ENCODE results near the gene STING1. TPM values are rescaled to one million over a fixed set of nuclear protein-coding genes. Genes with fewer than 3 reads are reported as not detected.

Gene STING1
- total RNA-seq, 1 experiment from 2014 or later, result 33.1 TPM

GRCh38 chr5:139430015-139430414 lies 52.5 kb downstream of the STING1 start:
- TF ChIP-seq CTCF (IDR thresholded peaks at IDR 0.05; ENCODE audit: unreplicated experiment), result no peak
- POLR2A ChIA-PET, result interaction anchor here (0.6 to 1.6 kb wide), 4 partner anchors 9 to 178 kb away, joined by 3 to 5 read pairs (median 4); partner anchors contain the start of gene DNAJC18
- Mint-ChIP-seq H3K36me3 (ENCODE audit: insufficient read depth, unreplicated experiment) (peaks cover 39% of the 10 kb centered on the region), H3K27me3 (ENCODE audit: insufficient read depth, unreplicated experiment) (no peaks in the 10 kb centered on the region), H3K4me3 (ENCODE audit: unreplicated experiment) (no peak overlapping the region), H3K4me1 (ENCODE audit: insufficient read depth, unreplicated experiment) (no peaks in the 10 kb centered on the region), H3K9me3 (ENCODE audit: unreplicated experiment) (no peaks in the 10 kb centered on the region), H3K27ac (ENCODE audit: low read depth, unreplicated experiment) (no peak overlapping the region)
- intact Hi-C loops (cut with micrococcal nuclease), result no loop called here
- DNase-seq (ENCODE audit: unreplicated experiment), result no peak
- BruUV-seq (replicated peaks), result no TSS peak
- CTCF ChIA-PET, result interaction anchor here (0.6 to 2.7 kb wide), 5 partner anchors 7 to 84 kb away, joined by 3 to 10 read pairs (median 8); partner anchors contain the start of gene STING1

- H3K4me1 Mint-ChIP-seq (ENCODE audit: insufficient read depth, unreplicated experiment), result no peaks in the 10 kb centered on the region
- peaks cover 55% of the 10 kb centered on the region for H3K36me3 Mint-ChIP-seq (ENCODE audit: insufficient read depth, unreplicated experiment)
- intact Hi-C loops (cut with micrococcal nuclease), result no loop called here
- BruUV-seq (replicated peaks), result no TSS peak
- H3K4me3 Mint-ChIP-seq (ENCODE audit: unreplicated experiment), result no peak overlapping the region
- POLR2A ChIA-PET, result interaction anchor here (0.6 kb wide), 1 partner anchor 339 kb away, joined by 3 read pairs; no protein-coding TSS in a partner anchor
- DNase-seq (ENCODE audit: unreplicated experiment), result no peak
- no peaks in the 10 kb centered on the region for H3K27me3 Mint-ChIP-seq (ENCODE audit: insufficient read depth, unreplicated experiment)
- CTCF ChIA-PET, result interaction anchor here (11.6 kb wide), 1 partner anchor 87 kb away, joined by 434 read pairs; no protein-coding TSS in a partner anchor
- no peak overlapping the region for H3K27ac Mint-ChIP-seq (ENCODE audit: low read depth, unreplicated experiment)
- TF ChIP-seq CTCF (IDR thresholded peaks at IDR 0.05; ENCODE audit: unreplicated experiment), result no peak
- H3K9me3 Mint-ChIP-seq (ENCODE audit: unreplicated experiment), result no peaks in the 10 kb centered on the region
Measured at GRCh38 chr5:139426203-139426885, 56.2 kb downstream of the STING1 start.

Other genes with a start within 250 kb of the STING1 start
- 152 and 159 TPM in 2 replicates for gene MATR3, start 189.0 kb downstream of the STING1 start, total RNA-seq (2022)
- gene PAIP2, start 140.9 kb downstream of the STING1 start, total RNA-seq (2022), result 104 and 108 TPM in 2 replicates
- gene SLC23A1, start 99.5 kb downstream of the STING1 start, total RNA-seq (2022), result not detected in 2 replicates
- not detected in 2 replicates for gene MZB1, start 92.8 kb downstream of the STING1 start, total RNA-seq (2022)
- gene PROB1, start 87.7 kb downstream of the STING1 start, total RNA-seq (2022), result 2.3 and 3.1 TPM in 2 replicates
- gene SPATA24, start 78.7 kb downstream of the STING1 start, total RNA-seq (2022), result 9.8 and 11.6 TPM in 2 replicates
- gene DNAJC18, start 43.2 kb downstream of the STING1 start, total RNA-seq (2022), result 14.1 and 15.1 TPM in 2 replicates
- not detected in 2 replicates for gene ECSCR, start 20.0 kb downstream of the STING1 start, total RNA-seq (2022)
- gene SMIM33, start 11.8 kb downstream of the STING1 start, total RNA-seq (2022), result not detected in 2 replicates
- gene UBE2D2, start 78.6 kb upstream of the STING1 start, total RNA-seq (2022), result 306 and 329 TPM in 2 replicates
- gene CXXC5, start 165.6 kb upstream of the STING1 start, total RNA-seq (2022), result 7.8 and 10.9 TPM in 2 replicates